Ovary (tissue), 9 donors: ENCODE data around the gene RNGTT. TPM values are rescaled to one million over a fixed set of nuclear protein-coding genes. Genes with fewer than 3 reads are reported as not detected.

Experiments used
- DNase-seq, 5 donors: peaks; one replicate each; pipeline ENCODE4 v3.0.0-alpha.2; 2019 to 2020
- H3K27ac ChIP-seq, 2 donors: fragments of 200-600 bp; one replicate each; pipeline versions ENCODE4 v1.5.1 to v1.8.0; 2019 to 2022
- H3K27me3 ChIP-seq: fragments of 200-600 bp; one replicate; pipeline ENCODE4 v1.8.0; 2022
- H3K36me3 ChIP-seq: fragments of 200-600 bp; sonication (generic); one replicate; pipeline ENCODE4 v1.5.1; 2019
- H3K4me1 ChIP-seq: one replicate; pipeline ENCODE4 v1.8.1; 2013; ENCODE audit warnings: mild to moderate bottlenecking, moderate library complexity; ENCODE audit not compliant: insufficient read depth
- H3K4me3 ChIP-seq: fragments of 200-600 bp; sonication (generic); one replicate; pipeline ENCODE4 v1.5.1; 2017
- H3K9me3 ChIP-seq, 2 donors: fragments of 200-600 bp in 1 of 2; sonication (generic) in 1 of 2; one replicate each; pipeline versions ENCODE4 v1.5.1 to v1.8.1; 2013 to 2019; ENCODE audit warnings: mild to moderate bottlenecking in 1 of 2, moderate library complexity in 1 of 2
- EP300 ChIP-seq: sonication (generic); formaldehyde crosslinking; IDR thresholded peaks from one replicate; pipeline ENCODE4 v1.6.1; 2017; ENCODE audit warnings: antibody characterized with exemption
- POLR2A ChIP-seq: fragments of 450-650 bp; IDR thresholded peaks from one replicate; pipeline ENCODE4 v1.6.1; 2017; ENCODE audit warnings: antibody characterized with exemption, mild to moderate bottlenecking, moderate library complexity
- WGBS, 3 donors: extraction: QIAGEN DNeasy Blood & Tissue Kit in 1 of 3; methylation state at CpG; one replicate each; pipeline versions ENCODE4 v1.1.5 to v1.1.7; 2013 to 2017; 5-methylcytosine and 5-hydroxymethylcytosine counted together
- intact Hi-C, 4 donors: fragments of 100-400 bp; cut with DNase I; formaldehyde crosslinking; loops; one replicate each; pipeline versions ENCODE4 v1.11.0 to v1.15.1; 2022 to 2023
- polyA plus RNA-seq, 2 donors: library from polyadenylated mRNA; stranded (reverse); fragments of 200-250 nt in 1 of 2; fragments of 350-450 nt in 1 of 2; fragmentation: Illumina TruSeq in 1 of 2; extraction: RNeasy Lipid Tissue Mini Kit (QIAGEN cat#74804) in 1 of 2; gene quantifications; one replicate each; pipeline ENCODE4 v1.2.3, GENCODE V29; 2013 to 2014
- total RNA-seq, 7 donors: library from RNA; depleted of rRNA in 2 of 7; stranded (reverse); fragments of >200 nt in 2 of 7; fragmentation: NEBNext Ultra II Directional in 3 of 7; extraction: Animal tissue kit (Norgen Biotek cat#: 25700) in 3 of 7; gene quantifications; one replicate each; pipeline versions ENCODE4 v1.1.0 to v1.2.4, GENCODE V29; 2016 to 2023
- TF ChIP-seq, protein P1 (sequence below), 3 donors: fragments of 450-650 bp in 2 of 3; fragments of 200-600 bp in 1 of 3; IDR thresholded peaks; one replicate each; pipeline versions ENCODE4 v1.5.1 to v1.8.0; 2016 to 2022; ENCODE audit warnings: antibody characterized with exemption in 3 of 3, mild to moderate bottlenecking in 1 of 3
- donor health status: DM: no; HTN: no; CAD: no; lungs with moderate emphysema.
- donor health status: DM: no; HTN: no; CAD: no.
- donor health status: Bipolar disorder and iron deficiency.
- donor health status: DM: yes; HTN: yes; CAD: no.
- donor health status: DM: no; HTN: no; CAD: no.
- donor health status: DM: yes; HTN: yes; CAD: no.

The RNGTT gene
- total and polyA plus RNA-seq, 9 donors = 3.9 to 17.9 (median 10.5) TPM

DNA sequence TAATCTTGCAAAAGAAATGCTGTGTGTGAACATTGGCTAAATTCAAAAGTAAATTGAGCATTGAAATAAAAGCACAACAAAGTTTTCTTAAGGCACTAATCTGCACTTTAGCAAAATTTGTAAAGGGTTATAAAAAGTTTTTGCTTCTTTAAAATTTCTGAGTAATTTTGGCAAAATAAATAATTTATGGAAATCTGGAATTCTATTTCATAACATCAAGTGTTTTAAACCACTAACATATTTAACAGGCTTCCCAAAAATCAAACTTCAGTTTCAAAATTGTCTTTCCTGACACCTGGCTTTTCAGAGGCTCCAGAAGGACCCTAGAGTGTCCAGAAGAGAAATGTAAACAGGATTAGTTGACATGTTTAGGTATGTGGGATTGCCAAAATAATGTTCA lies 4.5 kb upstream of the RNGTT start:
- DNase-seq = no peak
- no peaks in the 10 kb centered on the region for H3K9me3 ChIP-seq
- TF ChIP-seq, protein P1, sequence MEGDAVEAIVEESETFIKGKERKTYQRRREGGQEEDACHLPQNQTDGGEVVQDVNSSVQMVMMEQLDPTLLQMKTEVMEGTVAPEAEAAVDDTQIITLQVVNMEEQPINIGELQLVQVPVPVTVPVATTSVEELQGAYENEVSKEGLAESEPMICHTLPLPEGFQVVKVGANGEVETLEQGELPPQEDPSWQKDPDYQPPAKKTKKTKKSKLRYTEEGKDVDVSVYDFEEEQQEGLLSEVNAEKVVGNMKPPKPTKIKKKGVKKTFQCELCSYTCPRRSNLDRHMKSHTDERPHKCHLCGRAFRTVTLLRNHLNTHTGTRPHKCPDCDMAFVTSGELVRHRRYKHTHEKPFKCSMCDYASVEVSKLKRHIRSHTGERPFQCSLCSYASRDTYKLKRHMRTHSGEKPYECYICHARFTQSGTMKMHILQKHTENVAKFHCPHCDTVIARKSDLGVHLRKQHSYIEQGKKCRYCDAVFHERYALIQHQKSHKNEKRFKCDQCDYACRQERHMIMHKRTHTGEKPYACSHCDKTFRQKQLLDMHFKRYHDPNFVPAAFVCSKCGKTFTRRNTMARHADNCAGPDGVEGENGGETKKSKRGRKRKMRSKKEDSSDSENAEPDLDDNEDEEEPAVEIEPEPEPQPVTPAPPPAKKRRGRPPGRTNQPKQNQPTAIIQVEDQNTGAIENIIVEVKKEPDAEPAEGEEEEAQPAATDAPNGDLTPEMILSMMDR (IDR thresholded peaks at IDR 0.05) = no peak
- no peak for TF ChIP-seq POLR2A
- no peak for TF ChIP-seq EP300
- no peak overlapping the region for H3K27ac ChIP-seq
- H3K36me3 ChIP-seq = no peaks in the 10 kb centered on the region
- no peaks in the 10 kb centered on the region for H3K27me3 ChIP-seq
- H3K4me1 ChIP-seq = no peaks in the 10 kb centered on the region
- H3K4me3 ChIP-seq = no peak overlapping the region
- intact Hi-C loops = no loop called here

GRCh38 chr6:88965691-88966090 lies 2.3 kb upstream of the RNGTT start:
- TF ChIP-seq POLR2A = no peak
- TF ChIP-seq, protein P1 (IDR thresholded peaks at IDR 0.05) = no peak
- TF ChIP-seq EP300 = no peak
- WGBS, 3 donors = 70 to 72% (median 70%) methylated on average over 2 of the region's 2 CpGs
- Histone ChIP-seq H3K36me3 (no peaks in the 10 kb centered on the region), H3K27me3 (no peaks in the 10 kb centered on the region), H3K27ac (no peak overlapping the region), H3K4me1 (peaks cover 2% of the 10 kb centered on the region), H3K4me3 (no peak overlapping the region), H3K9me3 (no peaks in the 10 kb centered on the region)
- DNase-seq = no peak
- intact Hi-C loops = no loop called here

GRCh38 chr6:88964509-88964908 lies 1.1 kb upstream of the RNGTT start:
- no peaks in the 10 kb centered on the region for H3K36me3 ChIP-seq
- intact Hi-C loops = no loop called here
- peaks cover 2% of the 10 kb centered on the region for H3K4me1 ChIP-seq
- H3K4me3 ChIP-seq = peak overlapping the region; percentile 55
- no peak for DNase-seq
- H3K9me3 ChIP-seq = no peaks in the 10 kb centered on the region
- 55 to 75% (median 61%) methylated on average over 5 of the region's 5 CpGs for WGBS, 3 donors
- TF ChIP-seq EP300 (no peak), POLR2A (no peak)
- TF ChIP-seq, protein P1 (IDR thresholded peaks at IDR 0.05) = no peak
- H3K27ac ChIP-seq = no peak overlapping the region
- no peaks in the 10 kb centered on the region for H3K27me3 ChIP-seq

DNA sequence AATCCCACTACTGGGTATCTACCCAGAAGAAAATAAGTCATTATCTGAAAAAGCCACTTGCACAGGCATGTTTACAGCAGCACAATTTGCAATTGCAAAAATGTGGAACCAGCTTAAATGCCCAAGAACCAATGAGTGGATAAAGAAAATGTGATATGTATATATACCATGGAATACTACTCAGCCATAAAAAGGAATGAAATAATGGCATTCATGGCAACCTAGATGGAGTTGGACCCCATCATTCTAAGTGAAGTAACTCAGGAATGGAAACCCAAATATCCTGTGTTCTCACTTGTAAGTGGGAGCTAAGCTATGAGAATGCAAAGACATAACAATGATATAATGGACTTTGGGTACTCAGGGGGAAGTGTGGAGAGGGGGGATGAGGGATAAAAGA lies 4.6 kb downstream of the RNGTT start:
- intact Hi-C loops = no loop called here
- Histone ChIP-seq H3K9me3 (no peaks in the 10 kb centered on the region), H3K36me3 (no peaks in the 10 kb centered on the region), H3K27ac (no peak overlapping the region), H3K4me3 (no peak overlapping the region), H3K4me1 (peaks cover 2% of the 10 kb centered on the region), H3K27me3 (no peaks in the 10 kb centered on the region)
- TF ChIP-seq EP300 = no peak
- TF ChIP-seq, protein P1 (IDR thresholded peaks at IDR 0.05) = no peak
- TF ChIP-seq POLR2A = no peak
- DNase-seq = no peak
